Measurements from ENCODE around the gene MTA2. TPM values are rescaled to one million over a fixed set of nuclear protein-coding genes. Genes with fewer than 3 reads are reported as not detected.
"Not testable (repeated sequence)": the region's sequence is repeated elsewhere in the genome, so short reads cannot be mapped to it uniquely, and the experiment has no call there.

The MTA2 gene
- 58.3 TPM for total RNA-seq (ENCODE audit: insufficient read depth, low replicate concordance)

DNA sequence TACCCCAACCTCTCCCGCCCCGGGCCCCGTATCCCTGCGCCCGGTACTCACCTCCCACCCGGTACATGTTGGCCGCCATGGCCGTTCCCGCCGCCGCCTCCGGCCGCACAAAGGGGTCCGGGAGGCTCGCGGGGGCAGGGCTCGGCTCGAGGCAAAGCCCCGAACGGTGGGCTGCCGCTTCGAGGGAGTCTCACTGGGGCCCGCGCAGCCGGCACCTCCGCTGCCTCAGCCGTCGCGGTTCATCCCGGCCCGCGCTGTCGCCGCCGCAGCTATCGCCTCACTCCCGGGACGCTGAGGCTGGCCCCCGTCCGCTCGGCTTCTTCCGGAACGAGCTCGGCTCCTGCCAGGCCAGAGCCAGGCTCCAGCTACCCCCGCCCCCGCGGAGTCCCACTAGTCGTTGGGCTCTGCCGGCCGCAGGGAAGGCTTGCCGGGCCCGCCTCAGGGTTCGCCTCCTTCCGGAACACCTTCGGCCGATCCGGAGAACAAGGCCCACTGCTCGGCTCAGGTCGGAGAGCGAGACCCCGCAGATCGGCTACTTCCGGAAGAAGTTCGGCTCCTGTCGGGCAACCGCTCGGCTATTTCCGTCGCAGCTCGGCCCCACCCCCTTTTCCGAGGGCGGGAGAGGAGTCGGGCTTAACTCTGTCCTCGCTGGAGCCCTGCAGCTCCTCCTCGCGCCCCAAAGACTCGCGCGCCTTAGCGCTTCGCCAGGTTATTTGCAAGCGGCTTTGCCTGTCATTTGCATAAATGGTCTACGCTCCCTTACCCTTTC lies at the start of gene MTA2:
TSS of gene MTA2 (minus strand) at position 494 of the 769 bp plus-strand sequence. CDS start at position 79, 415 bp downstream.
- DNase-seq (ENCODE audit: low spot score) = peak; percentile 99

DNA sequence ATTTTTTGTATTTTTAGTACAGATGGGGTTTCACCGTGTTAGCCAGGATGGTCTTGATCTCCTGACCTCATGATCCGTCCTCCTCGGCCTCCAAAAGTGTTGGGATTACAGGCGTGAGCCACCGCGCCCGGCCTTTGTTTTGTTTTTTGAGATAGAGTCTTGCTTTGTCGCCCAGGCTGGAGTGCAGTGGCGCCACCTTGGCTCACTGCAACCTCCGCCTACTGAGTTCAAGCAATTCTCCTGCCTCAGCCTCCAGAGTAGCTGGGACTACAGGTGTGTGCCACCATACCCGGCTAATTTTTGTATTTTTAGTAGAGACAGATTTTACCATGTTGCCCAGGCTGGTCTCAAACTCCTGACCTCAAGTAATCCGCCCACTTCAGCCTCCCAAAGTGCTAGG lies 48.6 kb upstream of the MTA2 start:
- not testable (repeated sequence) for DNase-seq (ENCODE audit: low spot score)

DNA sequence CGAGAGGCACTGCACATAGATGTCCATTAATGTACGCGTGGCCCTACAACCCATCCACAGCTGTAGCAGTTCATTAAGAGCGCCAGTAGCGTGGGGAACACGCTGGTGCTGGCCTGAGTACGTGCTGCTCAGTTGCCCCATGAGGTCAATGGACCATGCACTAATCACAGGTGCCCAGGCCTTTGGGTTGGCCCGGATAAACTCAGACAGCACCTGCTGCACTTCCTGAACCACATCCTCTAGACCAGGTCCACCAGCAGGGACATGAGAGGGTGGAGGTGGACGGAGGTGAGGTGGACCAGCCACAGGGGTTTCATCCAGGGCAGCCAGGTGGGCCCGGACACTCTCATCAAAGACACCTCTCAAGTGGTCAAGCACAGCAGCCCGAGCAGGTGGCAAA lies 47.8 kb upstream of the MTA2 start:
- DNase-seq (ENCODE audit: low spot score) = no peak

DNA sequence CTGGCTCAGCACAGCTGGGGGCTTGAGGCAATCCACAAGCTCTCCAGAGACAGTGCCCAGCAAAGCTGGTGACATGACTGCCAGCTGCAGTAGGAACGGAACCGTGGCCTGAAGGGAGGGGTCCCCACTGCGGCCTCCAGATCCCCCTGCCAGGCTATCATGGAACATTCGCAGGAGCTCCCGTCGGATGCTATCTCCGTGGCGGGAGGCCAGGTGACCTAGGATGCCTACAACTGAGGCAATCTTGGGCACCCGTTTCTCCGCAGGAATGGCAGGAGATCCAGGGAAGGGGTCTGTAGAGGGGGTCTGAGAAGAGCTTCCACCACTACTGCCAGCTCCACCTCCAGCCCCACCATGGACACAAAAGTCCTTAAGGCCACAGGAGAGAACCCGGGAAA lies 47.3 kb upstream of the MTA2 start:
- no peak for DNase-seq (ENCODE audit: low spot score)

DNA sequence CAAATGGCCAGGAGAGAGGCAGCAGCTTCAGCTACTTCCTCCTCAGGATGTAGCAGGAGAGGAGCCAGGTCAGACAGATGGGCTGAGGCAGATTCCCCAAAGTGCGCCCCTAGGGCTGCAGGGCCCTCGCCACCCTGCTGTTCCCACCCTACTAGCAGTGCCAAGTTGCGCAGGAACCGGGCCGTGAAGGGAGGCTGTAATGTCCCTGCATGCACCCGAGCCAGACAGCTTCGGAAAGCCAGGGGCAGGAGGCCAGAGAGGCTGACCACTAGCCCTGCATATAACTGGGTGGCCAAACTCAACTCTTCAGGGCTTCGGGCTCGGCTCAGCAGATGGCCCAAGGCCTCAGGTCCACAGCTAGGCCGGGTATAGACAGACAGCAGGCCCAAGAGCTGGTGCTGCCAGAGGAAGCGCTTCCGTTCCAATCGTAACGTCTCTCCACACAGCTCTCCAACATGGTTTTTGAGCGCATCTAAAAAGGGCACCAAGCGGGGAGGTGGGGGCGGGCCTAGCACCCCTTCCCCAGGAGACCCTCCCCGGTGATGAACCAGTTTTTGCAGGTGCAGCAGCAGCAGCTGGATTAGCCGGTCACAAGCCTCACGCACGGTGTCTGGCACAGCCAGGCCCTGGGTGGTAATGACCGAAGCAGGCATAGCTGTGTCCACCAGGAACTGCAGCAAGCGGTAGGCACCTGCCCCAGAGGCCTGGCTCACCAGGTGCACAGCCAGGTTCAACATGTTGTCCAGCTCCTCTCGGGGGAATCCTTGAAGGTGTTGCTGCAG lies 46.7 kb upstream of the MTA2 start:
- DNase-seq (ENCODE audit: low spot score) = no peak

DNA sequence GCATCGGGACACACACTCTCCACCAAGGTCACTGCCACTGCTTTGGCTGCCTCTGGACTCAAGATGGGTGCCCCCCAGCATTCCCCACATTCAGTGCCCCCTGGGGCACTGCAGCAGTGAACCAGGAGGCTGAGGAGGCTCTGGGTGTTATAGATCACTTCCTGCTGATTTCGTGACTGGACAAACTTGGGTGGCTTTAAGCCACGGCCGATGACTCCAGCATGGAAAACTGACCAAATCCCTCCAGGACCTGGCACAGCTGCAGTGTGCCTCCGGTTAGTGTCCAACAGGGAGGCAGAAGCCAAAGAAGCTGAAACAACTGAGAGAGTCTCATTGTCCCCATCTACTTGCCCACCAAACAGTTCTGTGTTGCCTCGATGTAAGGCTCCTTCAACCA lies 45.9 kb upstream of the MTA2 start:
- DNase-seq (ENCODE audit: low spot score) = no peak

DNA sequence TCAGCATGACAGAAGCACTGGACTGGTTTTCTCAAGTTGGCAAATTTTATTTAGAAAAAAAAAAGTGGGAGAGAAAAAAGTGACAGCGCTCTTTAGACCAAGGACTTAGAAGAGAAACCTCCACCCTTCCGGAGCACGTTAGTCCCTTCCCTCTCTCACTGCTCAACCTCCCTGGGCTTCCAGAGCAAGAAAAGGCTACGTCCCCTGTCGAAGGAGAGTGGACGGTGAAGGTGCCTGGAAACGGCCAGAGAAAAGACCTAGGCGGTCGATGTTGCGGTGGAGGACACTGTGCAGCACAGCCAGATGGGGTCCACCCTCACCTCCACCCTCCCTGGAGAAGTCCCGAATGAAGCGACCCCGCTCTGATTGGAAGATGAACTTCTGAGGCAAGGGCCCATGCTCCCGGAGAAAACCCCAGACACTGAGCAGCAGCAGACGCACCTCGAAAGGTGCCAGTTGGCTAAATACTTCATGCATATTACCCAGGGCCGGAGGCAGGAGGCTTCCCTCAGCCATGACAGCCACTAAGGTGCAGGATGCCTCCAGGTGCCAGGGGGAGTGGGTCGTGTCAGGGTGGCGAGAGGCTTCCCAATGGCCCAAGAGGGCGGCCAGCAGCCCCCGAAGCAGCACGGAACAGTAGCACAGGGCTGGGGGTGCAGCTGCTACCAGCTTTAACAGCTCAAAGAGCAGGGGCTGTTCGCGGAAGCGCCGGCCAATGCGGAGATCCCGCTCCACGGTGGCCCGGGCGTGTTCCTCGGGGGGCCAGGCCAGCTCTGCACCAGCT lies 45.4 kb upstream of the MTA2 start:
- DNase-seq (ENCODE audit: low spot score) = no peak

DNA sequence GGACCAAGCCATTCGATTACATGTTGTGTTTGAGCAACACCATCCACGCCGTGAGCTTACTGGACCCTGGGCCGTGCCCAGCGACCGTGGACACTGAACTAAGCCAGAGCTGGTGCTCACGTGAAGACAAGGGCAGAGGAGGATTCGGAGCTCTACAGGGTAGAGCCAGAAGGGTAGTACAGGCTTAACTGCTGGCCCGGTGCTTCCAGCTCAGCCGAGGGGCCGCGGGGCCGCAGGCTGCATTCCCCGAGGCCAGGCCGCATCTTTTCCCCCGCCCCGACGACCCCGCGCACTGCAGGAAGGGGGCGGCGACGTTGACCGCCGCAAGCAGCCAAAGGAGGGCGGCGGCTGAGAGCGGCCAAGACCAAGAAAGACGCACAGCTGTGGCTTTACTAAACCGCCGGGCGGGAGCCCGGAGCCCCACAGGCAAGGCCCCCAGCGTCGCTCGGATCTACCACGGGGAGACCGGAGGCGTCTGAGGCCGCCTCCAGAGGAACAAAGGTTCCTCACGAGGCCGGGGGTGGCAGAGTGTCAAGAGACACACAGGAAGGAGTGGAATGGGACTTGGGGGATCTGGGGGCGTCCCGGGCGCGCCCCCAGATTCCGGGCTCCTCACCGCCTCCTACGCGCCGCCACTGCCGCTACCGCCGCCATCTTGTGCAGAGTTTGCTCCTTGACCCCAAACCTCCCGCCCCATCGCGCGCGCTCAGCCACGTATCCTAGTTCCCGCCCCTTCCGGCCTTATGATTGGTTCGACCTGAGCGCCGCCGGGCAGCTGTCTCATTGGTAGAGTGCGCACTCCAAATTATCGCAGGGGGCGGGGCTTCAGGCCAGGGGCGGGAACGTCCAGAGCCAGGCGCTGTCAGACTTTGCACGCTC lies 44.5 kb upstream of the MTA2 start, which contains the start of gene GANAB:
TSS of gene GANAB (minus strand) at position 668 of the 879 bp plus-strand sequence. CDS start at position 654, 14 bp downstream.
- DNase-seq (ENCODE audit: low spot score) = peak; percentile 99

DNA sequence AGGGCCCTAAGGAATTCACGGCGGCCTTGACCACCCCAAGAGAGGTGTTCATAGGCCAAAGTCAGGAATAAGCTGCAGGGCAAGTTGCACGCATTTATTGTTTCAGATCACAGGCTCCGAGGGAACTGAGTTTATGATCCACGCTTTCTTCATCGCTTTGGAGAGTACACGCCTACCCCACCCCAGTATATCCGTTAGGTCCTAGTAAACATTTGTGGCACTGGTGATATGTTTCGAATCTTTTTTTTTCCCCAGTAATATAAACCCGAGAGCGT lies 43.9 kb upstream of the MTA2 start:
- DNase-seq (ENCODE audit: low spot score) = no peak

DNA sequence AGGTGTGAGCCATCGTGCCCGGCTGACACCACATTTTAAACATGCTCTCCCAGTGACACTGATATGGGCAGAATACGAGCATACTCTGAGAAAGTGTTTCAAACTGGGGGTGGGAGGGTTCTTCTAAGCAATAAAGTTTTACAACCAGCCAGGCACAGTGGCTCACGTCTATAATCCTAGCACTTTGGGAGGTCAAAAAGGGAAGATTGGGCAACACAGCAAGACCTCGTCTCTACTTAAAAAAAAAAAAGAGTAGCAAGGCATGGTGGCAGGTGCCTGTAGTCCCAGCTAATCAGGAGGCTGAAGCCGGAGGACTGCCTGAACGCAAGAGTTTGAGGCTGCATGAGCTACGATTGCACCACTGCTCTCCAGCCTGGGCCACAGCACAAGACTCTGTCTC lies 42.6 kb upstream of the MTA2 start:
- no peak for DNase-seq (ENCODE audit: low spot score)

DNA sequence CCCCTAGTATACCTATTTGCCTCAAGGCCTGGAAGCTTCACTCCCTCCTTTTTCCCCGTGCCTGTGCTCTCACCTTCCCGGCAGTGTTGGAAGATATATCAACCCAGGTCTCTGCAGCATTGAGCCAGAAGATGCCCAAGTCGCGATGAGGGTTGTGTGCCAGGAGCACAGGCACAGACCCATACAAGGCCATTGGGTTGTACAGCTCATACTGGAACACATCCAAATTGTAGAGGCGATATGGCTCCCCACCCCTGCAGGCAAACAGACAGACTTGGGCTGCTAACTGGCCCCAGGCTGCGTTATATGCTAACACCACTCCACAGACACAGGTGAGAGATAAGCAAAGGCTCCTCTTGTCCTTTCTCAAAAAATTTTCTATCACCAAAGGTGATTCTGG lies 30.8 kb upstream of the MTA2 start:
- DNase-seq (ENCODE audit: low spot score) = no peak

DNA sequence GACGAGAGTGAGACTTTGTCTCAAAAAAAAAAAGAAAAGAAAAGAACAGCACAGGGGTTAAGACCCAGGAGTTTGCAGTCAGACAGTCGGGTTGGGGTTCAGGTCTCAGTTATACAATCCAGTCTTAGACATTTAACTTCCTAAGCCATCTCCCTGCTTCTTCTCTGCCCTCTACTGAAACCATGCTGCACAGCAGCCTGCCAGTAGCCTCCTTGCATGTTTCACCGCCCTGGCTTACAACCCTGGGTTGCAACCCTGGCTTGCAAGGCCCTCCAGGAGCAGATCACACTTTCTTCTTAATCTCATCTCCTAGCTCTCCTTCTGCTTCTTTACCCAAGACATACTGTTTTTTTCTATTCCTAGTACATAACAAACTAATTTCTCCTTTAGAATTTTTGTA lies 26.0 kb upstream of the MTA2 start:
- DNase-seq (ENCODE audit: low spot score) = no peak

DNA sequence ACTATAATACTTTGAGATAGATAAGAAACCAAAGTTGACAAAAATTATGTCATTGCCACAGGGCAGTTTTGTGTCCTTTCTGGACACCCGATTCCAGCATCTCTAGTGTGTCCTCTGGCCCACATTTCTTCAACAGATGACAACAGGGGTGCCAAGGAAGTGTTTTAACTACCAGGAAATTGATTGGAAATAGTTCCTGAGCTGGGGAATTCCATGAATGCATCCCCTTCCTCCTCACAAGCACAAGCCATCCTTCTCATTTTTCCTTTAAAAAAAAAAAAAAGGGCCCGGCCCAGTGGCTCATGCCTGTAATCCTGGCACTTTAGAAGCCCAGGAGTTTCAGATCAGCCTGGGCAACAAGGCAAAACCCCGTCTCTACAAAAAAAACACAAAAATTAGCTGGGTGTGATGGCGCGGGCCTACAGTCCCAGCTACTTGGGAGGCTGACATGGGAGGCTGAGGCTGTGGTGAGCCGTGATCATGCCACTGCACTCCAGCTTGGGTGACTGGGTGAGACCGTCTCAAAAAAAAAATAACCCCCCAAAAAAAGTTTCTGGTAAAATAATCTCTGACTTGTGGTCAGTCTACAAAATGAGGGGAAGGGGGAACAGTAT lies 20.9 kb upstream of the MTA2 start:
- DNase-seq (ENCODE audit: low spot score) = no peak

DNA sequence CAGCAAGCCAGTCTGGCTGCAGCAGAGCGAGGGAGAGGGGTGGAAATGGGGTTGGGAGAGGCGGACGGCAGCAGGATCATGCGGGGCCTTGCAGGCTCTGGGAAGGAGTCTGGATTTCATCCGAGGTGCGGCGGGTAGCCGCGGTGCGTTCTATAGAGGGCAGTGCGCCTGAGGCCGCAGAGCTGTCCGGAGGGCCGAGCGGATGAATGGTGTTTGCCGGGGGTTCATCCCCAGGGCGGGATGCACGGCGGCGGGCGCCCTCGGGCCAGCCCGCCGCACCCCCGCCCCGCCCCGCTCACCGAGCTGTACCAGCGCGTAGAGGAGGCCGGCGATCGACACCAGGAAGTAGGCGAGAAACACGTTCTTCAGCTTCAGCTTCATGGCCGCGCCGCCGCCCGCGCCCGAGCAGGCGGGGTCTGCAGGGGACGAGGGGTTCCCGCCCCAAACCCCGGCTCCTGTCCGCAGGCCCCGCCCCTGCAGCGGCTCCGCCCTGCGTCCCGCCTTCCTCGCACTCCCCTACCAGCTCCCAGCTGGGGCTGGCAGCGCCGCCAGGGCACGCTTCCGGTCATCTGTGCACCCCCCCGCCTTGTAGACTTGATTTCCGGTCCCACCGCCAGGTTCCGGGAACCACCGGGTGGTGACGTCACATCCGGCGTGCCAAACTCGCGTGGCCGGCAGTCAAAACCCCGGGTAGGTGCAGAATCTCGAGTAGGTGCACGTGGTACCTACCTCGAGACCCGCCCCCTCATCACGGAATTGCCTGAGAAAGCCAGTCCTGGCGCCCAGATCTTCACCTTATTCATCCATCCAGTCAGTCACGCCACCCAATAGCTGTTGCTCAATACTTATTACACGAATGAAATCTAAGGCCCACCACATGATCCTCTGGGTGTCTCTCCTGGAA lies 20.2 kb upstream of the MTA2 start, which contains the start of gene B3GAT3:
TSS of gene B3GAT3 (minus strand) at position 420 of the 904 bp plus-strand sequence. CDS start at position 381, 39 bp downstream.
- peak; percentile 98 for DNase-seq (ENCODE audit: low spot score)

DNA sequence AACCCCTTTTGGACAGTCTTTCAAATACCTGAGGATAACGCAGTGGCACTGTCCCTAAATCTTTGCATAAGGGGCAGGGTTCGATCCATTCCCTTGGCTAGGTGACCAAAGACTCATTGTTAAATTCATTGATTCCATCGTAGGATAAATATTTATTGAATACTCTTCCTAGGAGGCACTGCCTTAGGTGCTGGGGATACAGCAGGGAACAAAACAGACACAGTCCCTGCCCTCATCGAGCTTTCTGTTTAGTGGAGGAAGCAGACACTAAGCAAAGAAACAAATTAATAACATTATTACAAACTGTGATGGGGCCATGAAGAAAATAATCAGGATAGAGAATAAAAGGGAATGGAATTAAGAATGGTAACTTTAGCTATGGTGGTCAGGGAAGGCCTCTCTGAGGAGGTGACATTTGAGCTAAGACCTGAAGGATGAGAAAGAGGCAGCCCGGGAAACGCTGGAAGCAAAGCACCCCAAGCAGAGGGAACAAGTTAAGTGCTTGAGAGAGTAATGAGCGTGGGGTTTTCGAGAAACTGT lies 19.4 kb upstream of the MTA2 start:
- no peak for DNase-seq (ENCODE audit: low spot score)

DNA sequence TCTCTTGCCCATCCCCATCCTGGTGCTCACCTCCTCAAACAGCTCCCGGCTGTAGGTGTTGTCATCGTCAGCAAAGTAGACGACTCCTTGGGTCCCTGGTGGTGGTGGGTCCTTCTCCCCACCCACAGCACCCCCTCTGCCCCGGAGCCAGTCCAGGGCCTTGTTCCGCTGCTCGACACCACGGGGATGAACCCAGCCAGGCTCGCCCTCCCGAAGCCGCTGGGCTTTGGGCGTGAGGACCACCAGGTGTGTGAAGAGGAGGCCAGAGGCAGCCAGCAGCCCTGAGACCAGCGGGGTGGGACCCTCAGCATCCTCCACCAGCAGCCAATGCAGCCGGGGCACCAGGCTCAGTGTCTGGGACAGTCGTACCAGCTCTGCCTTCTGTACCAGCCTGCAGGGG lies 15.3 kb upstream of the MTA2 start:
- not testable (repeated sequence) for DNase-seq (ENCODE audit: low spot score)

DNA sequence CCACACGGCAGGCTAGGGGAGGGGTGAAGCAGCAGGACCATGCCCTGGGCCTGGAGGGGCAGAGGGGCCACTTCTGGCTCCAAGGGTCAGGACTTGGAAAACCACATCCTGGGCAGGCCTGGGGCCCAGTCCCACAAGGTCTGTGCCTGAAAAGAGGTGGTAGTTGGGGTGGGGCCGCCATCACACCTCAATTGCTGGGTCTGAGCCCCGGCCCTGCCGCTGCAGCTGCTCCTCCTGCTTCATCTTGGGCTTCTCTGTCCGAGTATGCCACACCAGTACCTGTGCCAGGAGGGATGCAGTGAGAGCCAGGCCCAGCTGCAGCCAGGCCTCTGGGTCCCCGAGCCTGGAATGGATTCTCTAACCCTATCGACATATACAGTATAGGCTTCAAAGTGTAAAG lies 13.9 kb upstream of the MTA2 start:
- DNase-seq (ENCODE audit: low spot score) = no peak

DNA sequence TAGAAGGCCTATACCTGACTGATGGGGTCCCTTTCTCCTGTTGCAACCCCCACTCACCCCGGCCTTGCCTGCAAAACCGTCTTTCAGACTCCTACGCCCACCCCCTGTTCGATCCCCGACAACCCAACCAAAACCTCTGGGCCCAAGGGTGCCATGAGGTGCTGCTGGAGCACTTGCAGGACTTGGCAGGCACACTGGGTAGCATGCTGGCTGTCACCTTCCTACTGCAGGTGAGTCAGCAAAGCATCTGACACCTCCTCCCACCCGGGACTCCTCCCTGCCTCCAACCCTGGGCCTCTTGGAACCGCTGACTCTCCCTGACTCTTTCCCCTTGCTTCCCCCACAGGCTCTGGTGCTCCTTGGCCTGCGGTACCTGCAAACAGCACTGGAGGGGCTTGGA lies 12.6 kb upstream of the MTA2 start:
- no peak for DNase-seq (ENCODE audit: low spot score)

DNA sequence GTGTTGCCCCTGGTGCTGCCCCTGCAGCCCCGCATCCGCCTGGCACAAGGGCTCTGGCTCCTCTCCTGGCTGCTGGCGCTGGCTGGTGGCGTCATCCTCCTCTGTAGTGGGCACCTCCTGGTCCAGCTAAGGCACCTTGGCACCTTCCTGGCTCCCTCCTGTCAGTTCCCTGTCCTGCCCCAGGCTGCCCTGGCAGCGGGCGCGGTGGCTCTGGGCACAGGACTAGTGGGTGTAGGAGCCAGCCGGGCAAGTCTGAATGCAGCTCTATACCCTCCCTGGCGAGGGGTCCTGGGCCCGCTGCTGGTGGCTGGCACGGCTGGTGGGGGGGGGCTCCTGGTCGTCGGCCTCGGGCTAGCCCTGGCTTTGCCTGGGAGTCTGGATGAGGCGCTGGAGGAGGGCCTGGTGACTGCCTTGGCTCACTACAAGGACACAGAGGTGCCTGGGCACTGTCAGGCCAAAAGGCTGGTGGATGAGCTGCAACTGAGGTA lies 11.7 kb upstream of the MTA2 start:
- no peak for DNase-seq (ENCODE audit: low spot score)

All from umbilical cord (tissue), 2 donors.